CD4-positive, alpha-beta T cell treated with Interleukin-6 at 100 ng/mL for 8 hours (primary cell): ENCODE measurements around the gene NUDT2.
"Not testable (repeated sequence)": the region's sequence is repeated elsewhere in the genome, so short reads cannot be mapped to it uniquely, and the experiment has no call there.

Experiments
- DNase-seq: peaks from one replicate; pipeline ENCODE4 v3.0.0-alpha.2; 2020; ENCODE audit warnings: mixed read lengths, low spot score

The NUDT2 gene

GRCh38 chr9:34335376-34335775 is 6.0 kb downstream of the NUDT2 start:
- DNase-seq, result no peak

DNA sequence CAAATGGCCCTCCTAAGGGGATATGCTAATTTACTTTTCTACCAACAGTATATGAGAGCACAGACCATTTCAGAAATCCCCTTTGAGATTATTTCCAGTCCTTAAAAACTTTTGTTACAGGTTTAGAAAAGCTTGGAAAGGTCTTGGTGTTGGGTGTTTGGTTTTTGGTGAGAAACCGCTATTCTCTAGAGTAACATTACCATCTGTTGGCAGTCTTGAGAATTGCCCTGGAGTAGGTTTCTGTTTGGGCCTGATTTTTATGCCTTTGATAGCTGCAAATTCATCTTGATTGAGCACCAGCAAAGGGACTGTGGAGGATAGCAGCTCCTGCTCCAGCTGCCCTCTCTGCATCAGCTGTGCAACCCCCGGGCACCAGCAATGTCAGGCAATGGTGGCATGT is 8.0 kb downstream of the NUDT2 start:
- DNase-seq, result no peak

DNA sequence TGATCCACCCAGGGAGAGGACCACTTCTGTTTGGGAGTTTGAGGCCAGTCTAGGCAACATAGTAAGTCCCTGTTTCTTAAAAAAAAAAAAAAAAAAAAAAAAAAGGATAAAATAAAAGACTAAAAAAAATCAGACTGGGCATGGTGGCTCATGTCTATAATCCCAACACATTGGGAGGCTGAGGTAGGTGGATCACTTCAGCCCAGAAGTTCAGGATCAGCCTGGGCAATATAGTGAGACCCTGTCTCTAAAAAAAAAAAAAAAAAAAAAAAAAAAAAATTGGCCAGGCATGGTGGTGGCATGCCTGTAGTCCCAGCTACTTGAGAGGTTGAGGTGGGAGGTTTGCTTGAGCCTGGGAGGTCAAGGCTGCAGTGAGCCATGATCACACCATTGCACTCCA is 8.7 kb downstream of the NUDT2 start:
- not testable (repeated sequence) for DNase-seq

DNA sequence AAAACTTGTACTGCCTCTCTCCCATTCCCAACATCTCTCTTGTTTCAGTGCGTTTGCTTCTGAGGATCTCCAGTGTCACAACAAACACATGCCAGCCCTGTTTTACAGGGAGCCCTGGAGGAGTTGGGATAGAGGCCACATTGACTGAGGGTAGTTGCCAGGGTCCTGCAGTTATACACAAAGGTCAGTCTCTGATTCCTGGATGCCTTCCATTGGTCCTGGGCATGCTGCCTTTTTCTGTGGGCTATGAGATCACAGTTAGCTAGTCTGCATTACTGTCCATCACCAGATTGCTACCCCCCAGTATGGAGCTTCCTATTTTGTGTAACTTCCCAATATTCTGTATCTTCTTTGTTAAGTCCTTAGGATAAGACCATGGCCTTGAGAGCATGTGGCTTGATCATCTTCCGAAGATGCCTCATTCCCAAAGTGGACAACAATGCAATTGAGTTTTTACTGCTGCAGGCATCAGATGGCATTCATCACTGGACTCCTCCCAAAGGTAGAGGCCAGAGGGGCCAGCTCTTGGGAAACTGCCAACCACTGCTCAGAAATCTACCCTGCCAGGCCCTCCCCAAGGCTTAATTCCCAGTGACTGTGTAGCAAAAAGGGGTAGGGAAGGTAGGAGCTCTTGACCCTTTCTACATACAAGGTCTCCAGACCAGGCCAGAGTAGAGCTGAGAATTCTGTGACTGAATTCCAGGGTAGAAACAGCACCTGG is 9.5 kb downstream of the NUDT2 start:
- DNase-seq, result no peak

DNA sequence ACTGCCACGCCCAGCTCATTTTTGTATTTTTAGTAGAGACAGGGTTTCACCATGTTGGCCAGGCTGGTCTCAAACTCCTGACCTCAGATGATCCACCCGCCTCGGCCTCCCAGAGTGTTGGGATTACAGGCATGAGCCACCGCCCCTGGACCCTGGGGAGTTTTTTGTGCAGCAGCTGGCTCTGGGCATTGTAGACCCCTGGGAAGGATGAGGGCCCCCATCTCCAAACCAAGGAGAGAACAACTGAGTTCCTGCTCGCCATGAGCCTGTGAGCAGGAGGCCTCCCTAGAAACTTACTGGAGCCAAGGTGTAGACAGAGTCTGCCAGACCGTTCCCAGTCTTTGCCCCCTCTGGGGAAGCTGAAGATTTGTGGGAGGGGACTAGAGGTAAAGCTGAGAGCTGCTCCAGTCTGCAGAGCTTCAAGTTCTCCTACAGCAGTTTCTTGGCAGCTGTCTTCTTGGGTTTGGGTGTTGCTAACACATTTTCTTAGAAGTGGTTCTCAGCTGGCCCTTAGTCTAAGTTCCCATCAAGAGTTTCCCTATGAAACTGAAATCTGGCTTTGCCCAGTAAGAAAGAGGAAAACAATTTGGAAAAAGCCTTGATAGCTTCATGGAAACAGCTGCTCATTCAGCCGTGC is 12.4 kb downstream of the NUDT2 start:
- no peak for DNase-seq

- no peak for DNase-seq
These were observed 13.7 kb downstream of the NUDT2 start for GRCh38 chr9:34343090-34343489.

DNA sequence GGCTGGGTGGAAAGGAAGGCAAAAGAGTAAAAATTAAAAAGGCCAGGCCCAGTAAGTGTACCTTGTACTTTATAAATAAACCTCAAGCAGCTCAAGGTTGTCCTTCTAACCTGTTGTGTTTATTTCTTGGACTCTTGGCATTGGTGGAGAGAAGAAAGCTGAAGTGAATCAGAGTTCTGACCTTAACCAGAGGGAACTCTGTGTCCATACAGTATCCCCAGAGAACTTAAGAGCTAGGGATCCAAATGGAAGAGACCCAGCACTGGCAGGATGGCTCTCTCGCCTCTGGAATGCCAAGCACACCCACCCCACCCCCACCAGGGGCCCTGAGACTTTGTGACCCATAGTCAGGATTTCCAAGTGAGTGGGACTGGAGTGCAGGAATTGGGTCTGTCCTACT is 14.2 kb downstream of the NUDT2 start:
- no peak for DNase-seq

- no peak for DNase-seq
These were observed 17.8 kb downstream of the NUDT2 start for GRCh38 chr9:34346873-34347799.

DNA sequence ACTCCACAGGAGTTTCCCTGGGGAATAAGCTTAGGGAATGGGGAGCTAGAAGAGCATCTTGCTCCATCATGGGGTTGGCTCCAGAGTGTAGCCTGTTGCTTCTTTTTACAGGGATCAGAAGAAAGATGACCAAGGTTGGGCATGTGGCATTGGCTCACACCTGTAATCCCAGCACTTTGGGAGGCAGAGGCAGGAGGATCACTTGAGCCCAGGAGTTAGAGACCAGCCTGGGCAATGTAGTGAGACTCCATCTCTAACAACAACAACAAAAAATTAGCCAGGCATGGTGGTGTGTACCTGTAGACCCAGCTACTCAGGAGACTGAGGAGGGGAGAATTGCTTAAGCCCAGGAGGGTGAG is 18.4 kb downstream of the NUDT2 start:
- DNase-seq, result no peak

- no peak for DNase-seq
These were observed 20.0 kb downstream of the NUDT2 start for GRCh38 chr9:34349324-34349723.

DNA sequence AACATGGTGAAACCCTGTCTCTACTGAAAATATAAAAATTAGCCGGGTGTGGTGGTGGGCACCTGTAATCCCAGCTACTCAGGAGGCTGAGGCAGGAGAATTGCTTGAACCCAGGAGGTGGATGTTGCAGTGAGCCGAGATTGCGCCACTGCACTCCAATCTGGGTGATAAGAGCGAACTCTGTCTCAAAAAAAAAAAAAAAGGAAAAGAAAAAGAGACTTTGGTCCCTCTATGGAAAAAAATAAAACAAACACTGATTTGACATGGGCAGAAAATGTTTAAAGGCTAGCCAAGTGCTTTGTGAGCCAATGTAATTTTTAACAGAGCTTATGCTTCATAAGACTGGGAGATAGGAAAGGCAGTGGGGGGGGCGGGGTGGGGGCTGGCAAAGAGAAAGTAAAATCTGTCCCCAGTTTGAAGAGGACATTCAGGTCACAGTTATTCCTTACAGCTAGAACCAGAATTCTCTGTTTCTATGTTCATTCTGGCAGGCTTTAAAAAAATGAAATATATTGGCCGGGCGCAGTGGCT is 22.8 kb downstream of the NUDT2 start:
- not testable (repeated sequence) for DNase-seq

DNA sequence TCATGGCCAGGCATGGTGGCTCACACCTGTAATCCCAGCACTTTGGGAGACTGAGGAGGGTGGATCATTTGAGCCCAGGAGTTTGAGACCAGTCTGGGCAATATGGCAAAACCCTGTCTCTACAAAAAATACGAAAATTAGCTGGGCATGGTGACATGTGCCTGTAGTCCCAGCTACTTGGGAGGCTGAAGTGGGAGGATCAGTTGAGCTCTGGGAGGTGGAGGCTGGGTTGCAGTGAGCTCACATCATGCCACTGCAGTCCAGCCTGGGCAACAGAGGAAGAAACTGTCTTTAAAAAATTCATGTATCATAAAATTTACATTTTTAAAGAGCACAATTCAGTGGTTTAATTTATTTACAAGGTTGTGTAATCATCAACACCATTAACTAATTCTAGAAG is 23.6 kb downstream of the NUDT2 start:
- DNase-seq, result not testable (repeated sequence)

- no peak for DNase-seq
These were observed 33.3 kb downstream of the NUDT2 start for GRCh38 chr9:34362614-34363214.

- no peak for DNase-seq
These were observed 34.4 kb downstream of the NUDT2 start for GRCh38 chr9:34363619-34364351.

GRCh38 chr9:34365282-34365681 is 35.9 kb downstream of the NUDT2 start:
- DNase-seq, result no peak

- no peak for DNase-seq
These were observed 37.0 kb downstream of the NUDT2 start for GRCh38 chr9:34366365-34366764.

- DNase-seq, result not testable (repeated sequence)
These were observed 38.5 kb downstream of the NUDT2 start for GRCh38 chr9:34367751-34368410.

DNA sequence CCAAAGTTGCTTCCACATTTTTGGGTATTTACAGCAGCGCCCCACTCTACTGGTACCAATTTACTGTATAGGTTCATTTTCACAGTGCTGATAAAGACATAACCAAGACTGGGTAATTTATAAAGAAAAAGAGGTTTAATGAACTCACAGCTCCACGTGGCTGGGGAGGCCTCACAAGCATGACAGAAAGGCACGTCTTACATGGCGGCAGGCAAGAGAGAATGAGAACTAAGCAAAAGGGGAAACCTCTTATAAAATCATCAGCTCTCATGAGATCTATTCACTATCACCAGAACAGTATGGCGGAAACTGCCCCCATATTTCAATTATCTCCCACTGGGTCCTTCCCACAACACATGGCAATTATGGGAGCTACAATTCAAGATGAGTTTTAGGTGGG is 39.4 kb downstream of the NUDT2 start:
- DNase-seq, result not testable (repeated sequence)

GRCh38 chr9:34369636-34370035 is 40.3 kb downstream of the NUDT2 start:
- no peak for DNase-seq

GRCh38 chr9:34370335-34370969 is 41.1 kb downstream of the NUDT2 start:
- DNase-seq, result no peak
